ENCODE measurements around the gene ITPR1. TPM values are rescaled to one million over a fixed set of nuclear protein-coding genes. Genes with fewer than 3 reads are reported as not detected.

Gene ITPR1
- total RNA-seq, 4 donors from 2014 or later, result 15.3 to 50.2 (median 28.7) TPM

DNA sequence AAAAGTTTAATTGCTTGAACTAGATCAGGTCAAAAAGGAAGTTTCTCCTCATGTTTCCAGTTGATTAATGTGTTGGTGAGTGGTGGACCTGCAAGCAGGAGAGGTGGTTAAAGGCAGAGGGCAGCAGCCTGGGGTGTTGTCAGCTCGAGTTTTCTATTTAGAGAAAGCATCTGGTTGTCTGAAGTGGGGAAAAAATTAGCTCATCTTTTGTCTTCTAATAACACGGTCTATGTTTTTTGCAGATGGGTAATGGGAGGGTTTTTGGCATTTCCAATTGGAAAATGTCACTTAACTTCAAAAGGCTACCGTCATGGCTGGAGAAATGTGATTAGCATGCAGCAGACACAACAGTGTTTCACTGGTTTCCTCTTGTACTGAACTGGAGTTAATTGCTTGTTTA lies 122.6 kb downstream of the ITPR1 start:
- DNase-seq, result no peak
- H3K27ac ChIP-seq, result no peak overlapping the region

DNA sequence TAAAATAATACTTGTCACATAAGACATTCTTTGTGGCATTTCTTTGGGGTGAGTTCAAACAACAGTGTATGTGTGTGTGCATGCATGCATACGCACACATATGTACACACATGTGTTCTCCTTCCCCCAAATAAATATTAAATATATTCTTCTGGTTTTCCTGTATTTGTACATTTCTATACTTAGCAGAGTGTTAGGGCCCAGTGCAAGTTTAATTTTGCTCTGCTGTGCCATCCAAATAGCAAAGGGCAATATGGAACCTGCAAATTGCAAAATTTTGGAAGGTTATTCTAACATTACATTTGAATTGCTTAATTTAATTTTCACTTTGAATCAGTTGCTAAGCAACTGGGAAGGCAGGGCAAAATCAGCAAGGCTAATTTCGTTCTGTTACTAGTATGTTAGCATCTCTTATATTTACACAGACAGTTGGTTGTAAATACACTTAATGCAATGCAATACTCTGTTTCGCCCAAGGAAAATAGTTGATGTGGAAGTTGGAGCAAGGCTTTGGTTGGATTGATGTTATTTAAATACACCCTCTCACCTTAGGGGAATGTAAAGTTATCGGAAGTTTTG lies 130.4 kb downstream of the ITPR1 start:
- Histone ChIP-seq H3K4me3 (no peak overlapping the region), H3K4me1 (no peaks in the 10 kb centered on the region), H3K27ac (no peak overlapping the region), H3K36me3 (no peaks in the 10 kb centered on the region), H3K27me3 (no peaks in the 10 kb centered on the region), H3K9me3 (no peaks in the 10 kb centered on the region)
- TF ChIP-seq EP300 (IDR thresholded peaks at IDR 0.05; ENCODE audit: low read depth), result no peak
- no peak for TF ChIP-seq CTCF (IDR thresholded peaks at IDR 0.05)
- TF ChIP-seq POLR2A (IDR thresholded peaks at IDR 0.05), result no peak
- TF ChIP-seq POLR2AphosphoS5 (IDR thresholded peaks at IDR 0.05), result no peak
- 83 to 86% methylated on average over 4 of the region's 4 CpGs for WGBS, 2 donors (ENCODE audit: low coverage in 1 of 2)
- intact Hi-C loops (cut with DNase I; ENCODE audit: low total_unique reads) (no loop called here), in situ Hi-C loops (cut with MboI; ENCODE audit: low pct_ligation_motif_present in 1 of 4, low pct_unique_long_range_greater_than_20kb in 1 of 4, low sequenced_read_pairs in 3 of 4) (no loop called here)
- no peak for DNase-seq

More for the DNA sequence above, 122.6 kb downstream of the ITPR1 start:
- H3K27me3 ChIP-seq, result no peaks in the 10 kb centered on the region
- no peaks in the 10 kb centered on the region for H3K9me3 ChIP-seq
- no peak overlapping the region for H3K4me3 ChIP-seq
- intact Hi-C loops (cut with DNase I; ENCODE audit: low total_unique reads), result no loop called here
- in situ Hi-C loops (cut with MboI; ENCODE audit: low pct_ligation_motif_present in 1 of 4, low pct_unique_long_range_greater_than_20kb in 1 of 4, low sequenced_read_pairs in 3 of 4), result no loop called here
- no peaks in the 10 kb centered on the region for H3K4me1 ChIP-seq
- no peaks in the 10 kb centered on the region for H3K36me3 ChIP-seq
- WGBS, 2 donors (ENCODE audit: low coverage in 1 of 2), result 28 to 40% methylated on average over 2 to 3 of the region's 3 CpGs
- TF ChIP-seq POLR2AphosphoS5 (IDR thresholded peaks at IDR 0.05) (no peak), CTCF (IDR thresholded peaks at IDR 0.05) (no peak), EP300 (IDR thresholded peaks at IDR 0.05; ENCODE audit: low read depth) (no peak)

- WGBS, 2 donors (ENCODE audit: low coverage in 1 of 2), result 88 to 92% methylated on average over 8 to 10 of the region's 10 CpGs
- Histone ChIP-seq H3K27me3 (no peaks in the 10 kb centered on the region), H3K4me1 (no peaks in the 10 kb centered on the region), H3K36me3 (no peaks in the 10 kb centered on the region), H3K27ac (no peak overlapping the region), H3K4me3 (no peak overlapping the region), H3K9me3 (no peaks in the 10 kb centered on the region)
- DNase-seq, result no peak
- in situ Hi-C loops (cut with MboI; ENCODE audit: low pct_ligation_motif_present in 1 of 4, low pct_unique_long_range_greater_than_20kb in 1 of 4, low sequenced_read_pairs in 3 of 4) (no loop called here), intact Hi-C loops (cut with DNase I; ENCODE audit: low total_unique reads) (no loop called here)
- TF ChIP-seq POLR2AphosphoS5 (IDR thresholded peaks at IDR 0.05), result no peak
- TF ChIP-seq POLR2A (IDR thresholded peaks at IDR 0.05), result no peak
- no peak for TF ChIP-seq CTCF (IDR thresholded peaks at IDR 0.05)
- no peak for TF ChIP-seq EP300 (IDR thresholded peaks at IDR 0.05; ENCODE audit: low read depth)
These were observed 134.7 kb downstream of the ITPR1 start for GRCh38 chr3:4627651-4628375.

DNA sequence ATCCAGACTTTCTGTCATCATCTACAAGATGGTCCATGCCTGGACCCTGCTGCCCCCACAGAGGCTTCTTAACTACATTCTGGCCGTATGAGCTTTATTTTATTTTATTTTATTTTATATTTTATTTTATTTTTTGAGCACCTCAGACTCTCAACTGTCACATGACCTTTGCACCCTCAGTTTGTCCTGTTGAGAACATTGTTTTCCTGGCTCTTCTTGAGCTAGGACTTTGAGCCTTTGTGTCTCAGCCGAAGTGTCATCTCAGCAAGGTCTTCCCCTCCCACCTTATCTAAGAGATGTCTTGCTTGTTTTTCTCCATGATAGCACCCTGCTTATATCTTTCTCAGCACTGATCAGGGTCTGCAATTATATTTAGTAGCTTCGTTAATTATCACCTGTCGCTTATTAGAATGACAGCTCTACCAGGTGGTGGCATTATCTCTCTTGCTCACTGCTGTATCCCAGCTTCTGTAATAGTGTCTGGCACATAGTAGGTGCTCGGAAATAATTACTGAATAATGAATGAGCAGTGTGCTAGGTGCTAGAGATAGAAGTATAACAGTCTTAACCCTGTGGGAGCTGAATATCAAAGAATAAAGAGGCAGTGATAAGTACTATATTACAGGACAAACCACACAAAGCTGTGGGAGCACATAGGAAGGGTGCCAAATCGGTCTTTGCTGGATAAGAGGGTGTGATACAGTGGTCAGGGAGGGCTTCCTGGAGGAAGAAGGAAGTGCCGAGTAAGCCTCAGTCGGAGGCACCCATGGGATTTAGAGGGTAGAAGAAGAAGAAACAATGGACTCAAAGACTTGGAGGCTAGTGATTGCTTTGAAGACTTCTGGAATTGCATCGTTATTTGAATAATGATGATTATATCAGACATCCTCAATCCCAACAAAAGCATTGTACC lies 136.2 kb downstream of the ITPR1 start:
- no peak for TF ChIP-seq EP300 (IDR thresholded peaks at IDR 0.05; ENCODE audit: low read depth)
- no peak for TF ChIP-seq CTCF (IDR thresholded peaks at IDR 0.05)
- TF ChIP-seq POLR2AphosphoS5 (IDR thresholded peaks at IDR 0.05), result no peak
- TF ChIP-seq POLR2A (IDR thresholded peaks at IDR 0.05), result no peak
- no peak overlapping the region for H3K4me3 ChIP-seq
- no peaks in the 10 kb centered on the region for H3K27me3 ChIP-seq
- no peaks in the 10 kb centered on the region for H3K9me3 ChIP-seq
- DNase-seq, result no peak
- intact Hi-C loops (cut with DNase I; ENCODE audit: low total_unique reads), result loop anchor here (5.0 kb wide), 1 partner anchor 277 kb away; no protein-coding TSS in a partner anchor
- no peak overlapping the region for H3K27ac ChIP-seq
- H3K4me1 ChIP-seq, result no peaks in the 10 kb centered on the region
- in situ Hi-C loops (cut with MboI; ENCODE audit: low pct_ligation_motif_present in 1 of 4, low pct_unique_long_range_greater_than_20kb in 1 of 4, low sequenced_read_pairs in 3 of 4), result loop anchor here in 3 of 4 donors (10.0 kb wide), 1 partner anchor 275 kb away; no protein-coding TSS in a partner anchor
- H3K36me3 ChIP-seq, result no peaks in the 10 kb centered on the region
- 89% methylated on average over 8 to 9 of the region's 9 CpGs for WGBS, 2 donors (ENCODE audit: low coverage in 1 of 2)
